Mononuclear cell (primary cell): ENCODE results near the gene CLCN3. TPM values are rescaled to one million over a fixed set of nuclear protein-coding genes. Genes with fewer than 3 reads are reported as not detected.
"Not testable (repeated sequence)": the region's sequence is repeated elsewhere in the genome, so short reads cannot be mapped to it uniquely, and the experiment has no call there.

Experiments
- H3K27me3 ChIP-seq: 2 replicates; pipeline ENCODE4 v1.6.0; 2011; ENCODE audit warnings: low read length, control low read depth; ENCODE audit not compliant: insufficient read depth
- H3K4me1 ChIP-seq: 2 replicates; pipeline ENCODE4 v1.5.1; 2011; ENCODE audit warnings: mild to moderate bottlenecking, low read length, control low read depth; ENCODE audit not compliant: insufficient read depth
- H3K4me3 ChIP-seq: 2 replicates; pipeline ENCODE4 v1.5.1; 2011; ENCODE audit warnings: mild to moderate bottlenecking, low read length, moderate library complexity
- H3K9me3 ChIP-seq: 2 replicates; pipeline ENCODE4 v1.5.1; 2011; ENCODE audit warnings: low read depth, mild to moderate bottlenecking, control low read depth, low read length
- total RNA-seq: library from RNA; depleted of rRNA; stranded (reverse); fragments of >200 nt; gene quantifications from one replicate; pipeline ENCODE4 v1.2.3, GENCODE V29; 2012

Gene CLCN3
- total RNA-seq, 1 donor, result 12.8 TPM

GRCh38 chr4:169658196-169658595, 37.8 kb downstream of the CLCN3 start:
- no peak overlapping the region for H3K4me3 ChIP-seq
- no peaks in the 10 kb centered on the region for H3K9me3 ChIP-seq
- H3K27me3 ChIP-seq, result no peaks in the 10 kb centered on the region
- peaks cover 8% of the 10 kb centered on the region for H3K4me1 ChIP-seq

DNA sequence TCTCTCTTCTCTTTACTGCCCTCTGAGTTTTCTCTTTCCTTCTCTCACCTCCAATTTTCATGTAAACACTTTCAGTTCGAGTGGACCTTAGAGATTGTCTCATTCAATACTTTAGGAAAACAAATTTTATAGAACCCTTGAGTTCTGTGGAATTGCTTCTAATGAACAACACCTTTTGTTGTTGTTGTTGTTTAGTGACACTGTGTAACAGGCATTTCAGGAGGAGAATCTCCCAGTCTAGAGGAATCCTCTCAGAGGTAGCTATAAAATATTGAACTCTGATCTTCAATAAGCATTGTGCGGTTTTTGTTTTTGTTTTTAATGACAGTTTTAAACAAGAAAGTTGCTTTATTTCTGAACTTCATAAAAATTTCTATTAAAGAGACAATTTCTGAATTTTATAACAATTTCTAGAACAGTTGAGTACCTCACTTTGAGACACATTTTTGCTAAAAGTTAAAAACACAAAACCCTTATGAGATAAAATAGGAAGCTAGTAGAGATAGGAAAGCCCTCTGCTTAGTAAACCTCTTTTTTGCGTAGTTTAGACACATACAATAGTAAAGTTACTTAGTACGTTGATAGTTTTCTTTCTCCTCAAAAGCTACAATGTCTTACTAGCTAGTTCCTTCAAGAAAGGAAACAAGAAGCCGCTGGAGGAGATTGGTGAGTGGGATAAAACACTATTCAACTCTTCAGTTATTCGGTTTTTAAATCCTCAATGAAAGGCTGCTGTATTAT, 38.8 kb downstream of the CLCN3 start:
- no peaks in the 10 kb centered on the region for H3K9me3 ChIP-seq
- peaks cover 8% of the 10 kb centered on the region for H3K4me1 ChIP-seq
- no peak overlapping the region for H3K4me3 ChIP-seq
- H3K27me3 ChIP-seq, result no peaks in the 10 kb centered on the region

- Histone ChIP-seq H3K9me3 (no peaks in the 10 kb centered on the region), H3K4me3 (peak overlapping the region; percentile 22), H3K27me3 (no peaks in the 10 kb centered on the region), H3K4me1 (peaks cover 8% of the 10 kb centered on the region)
Measured at GRCh38 chr4:169659716-169660670, 39.6 kb downstream of the CLCN3 start.

GRCh38 chr4:169660929-169661328, 40.6 kb downstream of the CLCN3 start:
- no peak overlapping the region for H3K4me3 ChIP-seq
- H3K27me3 ChIP-seq, result no peaks in the 10 kb centered on the region
- peaks cover 8% of the 10 kb centered on the region for H3K4me1 ChIP-seq
- no peaks in the 10 kb centered on the region for H3K9me3 ChIP-seq

DNA sequence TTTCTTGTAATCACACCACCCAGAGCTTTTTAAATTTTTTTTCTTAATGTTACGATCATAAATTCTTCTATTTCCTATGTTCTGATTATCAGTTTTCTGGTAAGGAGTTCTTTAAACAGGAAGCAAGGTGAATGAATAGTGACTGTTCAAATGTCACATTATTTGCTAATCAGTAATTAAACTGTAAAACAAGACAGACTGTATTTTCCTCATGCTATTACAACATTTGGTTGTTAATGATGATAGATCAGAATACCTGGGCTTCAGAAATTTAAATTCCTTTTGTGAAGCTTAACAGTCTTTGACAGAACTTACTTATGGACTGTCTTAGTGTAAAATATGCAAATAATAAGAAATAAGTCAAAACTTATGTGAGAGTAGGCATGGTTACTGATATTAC, 41.4 kb downstream of the CLCN3 start:
- no peak overlapping the region for H3K4me3 ChIP-seq
- no peaks in the 10 kb centered on the region for H3K27me3 ChIP-seq
- peaks cover 8% of the 10 kb centered on the region for H3K4me1 ChIP-seq
- H3K9me3 ChIP-seq, result no peaks in the 10 kb centered on the region

DNA sequence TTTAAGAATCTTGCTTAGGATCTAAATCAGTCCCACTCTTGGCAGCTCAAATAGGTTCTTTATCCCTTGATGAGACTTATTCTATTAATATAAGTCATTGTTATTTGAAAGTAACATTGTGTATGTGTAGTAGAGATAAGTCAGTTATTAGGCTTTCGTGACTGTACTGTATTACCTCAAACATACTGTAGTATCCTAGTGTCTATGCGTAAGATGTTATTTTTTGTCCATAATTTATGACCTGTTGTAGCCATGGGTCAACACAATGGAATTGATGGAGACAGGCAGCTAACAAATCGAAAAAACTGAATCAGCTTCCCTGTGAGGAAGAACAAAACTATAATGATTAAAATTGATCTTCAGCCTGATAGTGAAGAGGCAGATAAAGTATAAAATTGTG, 41.8 kb downstream of the CLCN3 start:
- Histone ChIP-seq H3K27me3 (no peaks in the 10 kb centered on the region), H3K4me3 (no peak overlapping the region), H3K9me3 (no peaks in the 10 kb centered on the region), H3K4me1 (peaks cover 8% of the 10 kb centered on the region)

- Histone ChIP-seq H3K4me3 (no peak overlapping the region), H3K4me1 (peaks cover 8% of the 10 kb centered on the region), H3K27me3 (no peaks in the 10 kb centered on the region), H3K9me3 (no peaks in the 10 kb centered on the region)
Measured at GRCh38 chr4:169663402-169663801, 43.0 kb downstream of the CLCN3 start.

DNA sequence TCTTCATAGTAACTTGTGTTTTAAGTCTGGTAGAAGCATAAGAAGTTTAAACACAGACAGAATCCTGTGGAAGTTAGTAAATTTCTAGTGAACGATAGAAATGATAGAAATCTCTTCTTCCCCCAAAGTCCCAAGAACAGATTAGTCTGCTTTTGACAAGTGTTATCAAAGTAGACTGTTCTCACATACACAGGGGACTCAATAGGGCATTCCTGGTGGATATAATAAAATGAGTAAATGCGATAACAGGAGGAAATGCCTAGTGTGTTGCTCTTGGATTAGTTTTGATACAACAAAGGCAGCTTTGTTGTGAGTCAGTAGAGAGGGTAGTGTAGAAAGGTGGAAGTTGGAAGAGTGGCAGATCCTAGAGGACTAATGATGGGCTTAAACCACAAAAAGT, 43.5 kb downstream of the CLCN3 start:
- no peaks in the 10 kb centered on the region for H3K9me3 ChIP-seq
- H3K27me3 ChIP-seq, result no peaks in the 10 kb centered on the region
- peaks cover 8% of the 10 kb centered on the region for H3K4me1 ChIP-seq
- H3K4me3 ChIP-seq, result no peak overlapping the region

- peaks cover 8% of the 10 kb centered on the region for H3K4me1 ChIP-seq
- H3K9me3 ChIP-seq, result no peaks in the 10 kb centered on the region
- no peak overlapping the region for H3K4me3 ChIP-seq
- H3K27me3 ChIP-seq, result no peaks in the 10 kb centered on the region
Measured at GRCh38 chr4:169664615-169665014, 44.2 kb downstream of the CLCN3 start.

GRCh38 chr4:169665046-169665737, 44.8 kb downstream of the CLCN3 start:
- Histone ChIP-seq H3K27me3 (no peaks in the 10 kb centered on the region), H3K4me1 (peaks cover 4% of the 10 kb centered on the region), H3K9me3 (no peaks in the 10 kb centered on the region), H3K4me3 (no peak overlapping the region)

- Histone ChIP-seq H3K9me3 (no peaks in the 10 kb centered on the region), H3K27me3 (no peaks in the 10 kb centered on the region), H3K4me3 (no peak overlapping the region), H3K4me1 (no peaks in the 10 kb centered on the region)
Measured at GRCh38 chr4:169668069-169668721, 47.8 kb downstream of the CLCN3 start.

GRCh38 chr4:169675825-169676224, 55.4 kb downstream of the CLCN3 start:
- H3K4me1 ChIP-seq, result no peaks in the 10 kb centered on the region
- no peaks in the 10 kb centered on the region for H3K27me3 ChIP-seq
- no peaks in the 10 kb centered on the region for H3K9me3 ChIP-seq
- H3K4me3 ChIP-seq, result no peak overlapping the region

DNA sequence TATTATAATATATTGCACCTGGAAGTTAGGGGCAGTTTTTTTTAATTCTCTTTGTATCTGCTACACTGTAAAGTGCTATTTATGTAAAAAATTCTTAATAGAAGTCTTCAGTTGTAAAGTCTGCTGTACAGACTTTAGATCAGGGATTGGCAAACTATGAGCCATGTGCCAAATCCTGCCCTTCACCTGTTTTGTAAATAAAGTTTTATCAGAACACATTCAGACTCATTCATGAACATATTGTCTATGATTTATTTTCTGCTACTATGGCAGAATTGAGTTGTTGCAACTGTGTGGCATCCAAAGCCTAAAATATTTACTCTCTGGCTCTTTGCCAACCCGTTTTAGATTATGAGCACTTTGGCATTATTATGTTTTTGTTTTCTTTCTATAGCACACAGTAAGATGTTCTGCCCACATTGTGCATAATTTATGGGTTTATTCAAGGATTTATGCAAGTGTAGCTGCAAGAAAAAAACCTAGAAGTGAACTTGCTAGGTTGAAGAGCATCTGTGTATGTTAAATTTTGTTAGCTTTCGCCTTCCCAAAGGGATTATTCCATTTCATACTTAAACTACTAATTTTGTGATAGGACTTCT, 56.9 kb downstream of the CLCN3 start:
- no peak overlapping the region for H3K4me3 ChIP-seq
- H3K9me3 ChIP-seq, result no peaks in the 10 kb centered on the region
- H3K27me3 ChIP-seq, result no peaks in the 10 kb centered on the region
- H3K4me1 ChIP-seq, result no peaks in the 10 kb centered on the region

- not testable (repeated sequence) for H3K27me3 ChIP-seq, H3K9me3 ChIP-seq, H3K4me3 ChIP-seq, H3K4me1 ChIP-seq
Measured at GRCh38 chr4:169678486-169678885, 58.1 kb downstream of the CLCN3 start.
